GM19468 (cell line): Measurements from ENCODE around the gene MTHFSD.

ENCODE experiments used
- ATAC-seq: cut with Tn5 transposase; IDR thresholded peaks from one replicate; pipeline ENCODE4 v1.9.1; 2021; ENCODE audit warnings: mild to moderate bottlenecking, moderate library complexity, moderate number of reproducible peaks; ENCODE audit not compliant: unreplicated experiment; ENCODE audit errors: extremely low read depth

The MTHFSD gene

GRCh38 chr16:86517033-86517432 lies 38.0 kb downstream of the MTHFSD start:
- ATAC-seq = no peak

- ATAC-seq = no peak
These were observed 38.4 kb downstream of the MTHFSD start for GRCh38 chr16:86516623-86517003.

GRCh38 chr16:86515777-86516622 lies 39.0 kb downstream of the MTHFSD start:
- ATAC-seq = no peak

- no peak for ATAC-seq
These were observed 39.6 kb downstream of the MTHFSD start for GRCh38 chr16:86515413-86515776.

- ATAC-seq = no peak
These were observed 40.3 kb downstream of the MTHFSD start for GRCh38 chr16:86514481-86515376.

GRCh38 chr16:86513471-86514277 lies 41.4 kb downstream of the MTHFSD start:
- ATAC-seq = no peak

- no peak for ATAC-seq
These were observed 42.1 kb downstream of the MTHFSD start for GRCh38 chr16:86512860-86513470.

- no peak for ATAC-seq
These were observed 42.7 kb downstream of the MTHFSD start for GRCh38 chr16:86512301-86512859.

GRCh38 chr16:86511317-86512161 lies 43.5 kb downstream of the MTHFSD start:
- ATAC-seq = no peak

- no peak for ATAC-seq
These were observed 44.4 kb downstream of the MTHFSD start, which contains the start of gene FOXF1 for GRCh38 chr16:86510465-86511261. Gene FOXF1 (plus strand): TSS chr16:86510527. CDS start chr16:86510570, 43 bp downstream.

GRCh38 chr16:86509759-86510464 lies 45.1 kb downstream of the MTHFSD start:
- no peak for ATAC-seq

GRCh38 chr16:86508947-86509758 lies 45.9 kb downstream of the MTHFSD start:
- ATAC-seq = no peak

GRCh38 chr16:86508028-86508946 lies 46.7 kb downstream of the MTHFSD start:
- no peak for ATAC-seq

GRCh38 chr16:86507173-86508027 lies 47.6 kb downstream of the MTHFSD start:
- ATAC-seq = no peak
